GM11168 (cell line): ENCODE results near the gene TEX28.
"Not testable (repeated sequence)": the region's sequence is repeated elsewhere in the genome, so short reads cannot be mapped to it uniquely, and the experiment has no call there.

Experiments used
- in situ Hi-C: fragments of 300-500 bp; cut with MboI; formaldehyde crosslinking; loops from one replicate; pipeline ENCODE4 v1.12.0; 2022; ENCODE audit warnings: low sequenced_read_pairs; ENCODE audit not compliant: unreplicated experiment

The TEX28 gene

DNA sequence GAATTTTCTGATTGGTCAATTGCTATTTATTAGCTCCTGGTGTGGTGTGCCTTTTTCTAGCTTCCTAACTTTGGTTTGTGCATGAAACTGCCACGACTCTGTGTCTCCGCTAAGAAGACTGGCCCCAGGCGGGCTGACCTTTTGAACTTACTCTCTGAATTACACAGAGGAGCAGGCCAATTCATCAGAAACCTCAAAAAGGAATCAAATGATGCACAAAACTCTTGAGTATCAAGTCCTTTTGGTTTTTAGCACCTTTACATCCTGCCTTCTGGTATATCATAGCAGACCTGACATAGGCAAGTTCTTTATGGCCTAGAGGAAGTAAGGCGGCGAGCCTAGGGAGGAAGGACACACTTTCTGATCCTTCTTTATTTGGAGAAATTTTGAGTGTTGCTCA is 18.2 kb upstream of the TEX28 start:
- in situ Hi-C loops = loop anchor here (25.0 kb wide), 1 partner anchor 101 kb away; the partner anchor contains the start of gene OPN1MW2

DNA sequence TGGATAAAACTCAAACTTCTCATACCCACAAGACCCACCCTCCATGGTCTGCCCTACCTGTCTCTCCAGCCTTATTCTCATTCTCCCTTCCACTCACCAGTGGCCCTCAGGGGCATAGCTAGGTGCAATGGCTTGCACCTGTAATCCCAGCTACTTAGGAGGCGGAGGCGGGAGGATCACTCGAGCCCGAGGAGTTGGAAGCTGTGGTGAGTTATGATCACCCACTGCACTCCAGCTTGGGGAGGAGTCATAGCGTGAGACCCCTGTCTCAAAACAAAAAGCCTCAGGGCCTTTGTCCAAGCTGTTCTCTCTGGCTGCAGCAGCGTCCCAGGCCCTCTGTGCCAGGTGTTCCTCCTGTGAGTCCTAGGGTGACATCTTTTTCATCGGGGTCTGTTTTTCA is 17.2 kb upstream of the TEX28 start:
- in situ Hi-C loops = loop anchor here (25.0 kb wide), 1 partner anchor 100 kb away; the partner anchor contains the start of gene OPN1MW2

DNA sequence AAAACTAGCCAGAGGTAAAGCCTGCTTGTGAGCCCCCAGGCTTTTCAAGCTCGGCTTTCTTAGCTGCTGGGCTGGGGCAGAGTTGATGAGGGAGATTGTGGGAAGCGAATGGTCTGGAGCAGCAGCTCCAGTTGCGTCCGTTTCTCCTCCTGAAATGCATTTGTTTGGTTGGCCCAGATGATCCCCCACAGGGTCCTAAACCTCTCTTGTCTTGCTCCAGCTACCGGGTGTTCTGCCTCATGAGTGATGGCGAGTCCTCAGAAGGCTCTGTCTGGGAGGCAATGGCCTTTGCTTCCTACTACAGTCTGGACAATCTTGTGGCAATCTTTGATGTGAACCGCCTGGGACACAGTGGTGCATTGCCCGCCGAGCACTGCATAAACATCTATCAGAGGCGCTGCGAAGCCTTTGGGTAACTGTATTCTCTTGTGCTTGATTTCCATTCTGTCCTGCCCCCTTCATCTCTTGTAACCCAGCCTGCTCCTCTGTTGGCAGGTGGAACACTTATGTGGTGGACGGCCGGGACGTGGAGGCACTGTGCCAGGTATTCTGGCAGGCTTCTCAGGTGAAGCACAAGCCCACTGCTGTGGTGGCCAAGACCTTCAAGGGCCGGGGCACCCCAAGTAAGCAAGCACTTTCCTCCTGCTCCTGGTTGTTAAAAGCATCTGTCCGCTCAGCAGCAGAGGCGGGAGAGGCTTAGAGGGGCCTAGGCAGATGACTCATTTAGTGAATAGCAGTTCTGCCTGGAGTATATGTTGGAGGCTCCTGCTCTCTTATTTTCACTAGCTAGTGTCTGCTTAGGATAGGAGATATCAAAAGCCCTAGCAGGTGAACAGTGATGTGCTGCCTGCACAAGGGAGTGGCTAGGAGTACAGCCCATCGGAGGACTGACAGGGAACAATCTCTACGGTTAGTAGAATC is 16.0 kb upstream of the TEX28 start:
- in situ Hi-C loops = loop anchor here (25.0 kb wide), 1 partner anchor 99 kb away; the partner anchor contains the start of gene OPN1MW2

DNA sequence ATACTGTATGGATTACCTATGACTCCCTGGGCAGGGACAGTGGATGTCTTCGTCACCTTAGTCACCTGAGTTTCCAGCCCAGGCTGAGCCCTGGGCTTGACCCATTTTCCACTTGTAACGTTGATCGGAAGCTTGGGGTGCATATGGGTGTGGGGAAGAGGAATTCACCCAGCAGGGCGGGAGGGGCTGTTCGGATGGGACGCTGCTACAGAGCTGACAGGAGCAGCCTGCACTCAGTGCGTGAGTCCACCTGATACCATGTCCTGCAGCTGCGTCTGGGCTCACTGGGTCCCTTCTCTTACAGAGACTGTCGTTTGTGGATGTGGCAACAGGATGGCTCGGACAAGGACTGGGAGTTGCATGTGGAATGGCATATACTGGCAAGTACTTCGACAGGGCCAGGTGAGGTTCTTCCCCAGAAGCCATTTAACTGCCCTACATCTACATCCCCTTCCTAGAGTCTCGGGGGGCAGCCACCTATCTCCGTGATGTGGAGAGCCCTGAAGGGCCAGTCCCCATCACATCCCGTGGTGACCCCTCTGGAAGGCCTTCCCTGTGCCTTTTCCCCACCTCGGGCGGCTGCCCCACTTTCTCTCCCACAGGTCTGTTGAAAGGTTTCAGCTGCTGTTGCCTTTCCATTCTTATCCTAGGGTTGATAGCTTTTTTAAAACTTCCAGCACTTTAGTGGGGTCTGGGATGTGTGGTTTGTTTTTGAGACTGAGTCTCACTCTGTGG is 14.3 kb upstream of the TEX28 start:
- in situ Hi-C loops = loop anchor here (25.0 kb wide), 1 partner anchor 97 kb away; the partner anchor contains the start of gene OPN1MW2

DNA sequence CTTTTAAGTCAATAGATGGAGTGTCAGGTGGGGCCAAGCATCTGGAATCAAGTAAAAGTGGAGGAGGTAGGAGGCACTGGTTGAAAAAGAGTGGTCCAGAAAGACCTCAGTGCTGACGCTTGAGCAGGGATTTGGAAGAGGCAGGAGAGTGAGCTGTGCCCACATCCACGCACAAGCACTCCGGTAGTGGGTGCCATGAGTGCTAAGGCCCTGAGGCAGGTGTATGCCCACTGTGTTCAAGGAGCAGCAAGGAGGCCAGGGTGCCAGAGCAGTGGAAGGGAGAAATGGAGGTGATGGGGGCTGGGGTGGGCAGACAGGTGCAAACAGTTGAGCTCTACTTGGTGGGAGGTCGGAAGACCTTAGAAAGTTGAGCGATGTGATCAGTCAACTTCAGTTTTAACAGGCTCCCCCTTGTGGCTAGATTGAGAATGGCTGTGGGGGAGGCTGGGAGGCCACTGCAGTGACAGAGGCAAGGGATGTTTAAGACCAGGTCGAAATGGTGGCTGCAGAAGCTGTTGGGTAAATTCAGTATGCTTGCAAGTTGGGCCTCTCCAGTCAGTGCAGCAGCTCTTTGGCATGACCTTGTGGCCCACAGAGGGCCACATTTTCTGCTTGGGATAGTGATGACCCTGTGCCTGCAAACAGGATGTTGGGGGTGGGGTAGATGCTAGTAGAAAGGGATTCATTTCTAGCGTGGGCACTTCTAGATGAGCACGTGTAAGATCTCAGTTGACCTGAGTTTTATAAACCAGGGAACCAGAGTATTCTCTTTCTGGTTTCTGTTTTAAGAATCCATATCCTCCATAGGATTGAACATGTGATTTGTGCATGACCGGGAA is 13.4 kb upstream of the TEX28 start:
- in situ Hi-C loops = loop anchor here (25.0 kb wide), 1 partner anchor 96 kb away; the partner anchor contains the start of gene OPN1MW2

DNA sequence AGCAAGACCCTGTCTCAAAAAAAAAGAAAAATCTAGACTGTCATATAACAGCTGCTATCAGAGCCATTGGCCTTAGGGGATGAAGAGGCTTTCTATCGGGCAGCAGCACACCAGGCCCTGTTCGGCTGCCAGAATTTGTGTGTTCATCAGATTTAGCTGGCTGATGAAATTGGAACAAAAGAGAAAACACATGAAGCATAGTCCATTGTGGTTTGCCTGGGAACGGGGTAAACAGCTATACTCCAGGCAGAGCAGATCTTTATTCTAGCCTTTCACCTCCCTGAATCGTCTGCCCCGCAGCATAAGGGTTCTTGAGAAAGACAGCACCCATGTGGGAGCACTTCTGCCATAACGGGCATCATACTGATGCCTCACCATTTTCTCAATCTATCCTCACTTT is 12.3 kb upstream of the TEX28 start:
- in situ Hi-C loops = loop anchor here (25.0 kb wide), 1 partner anchor 95 kb away; the partner anchor contains the start of gene OPN1MW2

DNA sequence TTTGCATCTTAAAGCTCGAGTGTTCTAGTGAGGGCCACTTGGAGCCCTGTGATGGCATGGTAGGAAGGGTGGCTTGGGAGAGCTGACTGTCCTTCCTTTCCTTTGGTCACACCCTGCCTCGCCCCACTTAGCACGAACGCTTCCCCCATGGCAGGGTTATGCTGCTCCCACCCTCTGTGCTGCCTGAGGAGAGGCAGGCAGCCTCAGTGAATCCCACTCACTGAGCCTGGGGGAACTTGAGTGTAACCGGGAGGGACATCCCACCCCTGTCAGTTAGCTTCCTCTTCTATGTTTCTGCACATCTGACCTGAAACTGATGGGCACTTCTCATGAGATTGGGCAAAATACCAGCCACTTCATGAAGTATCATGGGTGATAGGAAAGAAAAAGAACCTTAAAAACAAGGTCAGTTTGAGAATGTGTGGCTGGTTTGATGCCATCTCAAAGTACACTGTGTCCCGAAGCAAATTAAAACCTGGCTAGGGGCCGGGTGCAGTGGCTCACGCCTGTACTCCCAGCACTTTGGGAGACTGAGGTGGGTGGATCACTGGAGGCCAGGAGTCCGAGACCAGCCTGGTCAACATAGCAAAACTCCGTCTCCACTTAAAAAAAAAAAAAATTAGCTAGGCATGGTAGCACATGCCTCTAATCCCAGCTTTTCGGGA is 10.7 kb upstream of the TEX28 start:
- in situ Hi-C loops = loop anchor here (25.0 kb wide), 1 partner anchor 93 kb away; the partner anchor contains the start of gene OPN1MW2

DNA sequence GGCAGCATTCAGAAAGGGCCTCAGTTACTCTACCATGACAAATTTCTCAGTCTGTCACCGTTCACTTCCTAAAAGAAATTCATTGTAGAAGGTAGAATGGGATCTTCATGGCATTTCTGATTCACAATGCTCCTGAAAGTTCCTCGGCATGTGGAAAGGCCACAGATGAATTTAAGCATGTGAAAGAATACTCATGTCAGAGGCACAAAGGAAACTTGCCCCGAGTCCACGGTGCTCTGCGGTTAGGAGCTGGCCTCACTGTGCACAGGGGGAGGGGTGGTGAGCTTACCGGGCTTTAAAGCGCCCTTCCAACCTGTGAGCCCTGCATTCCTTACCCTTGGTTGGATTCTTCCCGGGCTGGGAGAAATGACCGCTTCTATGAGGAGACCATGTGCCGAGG is 9.9 kb upstream of the TEX28 start:
- in situ Hi-C loops = loop anchor here (25.0 kb wide), 1 partner anchor 93 kb away; the partner anchor contains the start of gene OPN1MW2

DNA sequence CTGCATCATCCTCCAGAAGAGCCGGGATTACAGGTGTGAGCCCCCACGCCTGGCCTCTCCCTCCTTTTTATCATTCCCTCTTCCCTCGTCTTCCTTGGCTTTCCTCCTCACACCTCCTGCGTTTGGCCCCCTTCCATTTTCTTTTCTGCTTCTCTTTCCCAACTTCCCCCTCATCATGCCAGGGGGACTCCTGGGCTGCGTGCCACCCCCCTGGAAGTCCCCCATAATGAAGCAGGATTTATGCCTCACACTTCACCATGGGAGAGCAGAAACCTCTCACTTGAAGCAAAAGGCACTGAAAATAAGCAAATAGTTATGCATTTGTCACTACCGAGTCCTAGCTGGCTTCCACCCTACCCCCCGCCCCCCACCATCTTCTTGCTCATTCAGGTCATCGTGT is 8.6 kb upstream of the TEX28 start:
- in situ Hi-C loops = loop anchor here (25.0 kb wide), 1 partner anchor 91 kb away; the partner anchor contains the start of gene OPN1MW2

DNA sequence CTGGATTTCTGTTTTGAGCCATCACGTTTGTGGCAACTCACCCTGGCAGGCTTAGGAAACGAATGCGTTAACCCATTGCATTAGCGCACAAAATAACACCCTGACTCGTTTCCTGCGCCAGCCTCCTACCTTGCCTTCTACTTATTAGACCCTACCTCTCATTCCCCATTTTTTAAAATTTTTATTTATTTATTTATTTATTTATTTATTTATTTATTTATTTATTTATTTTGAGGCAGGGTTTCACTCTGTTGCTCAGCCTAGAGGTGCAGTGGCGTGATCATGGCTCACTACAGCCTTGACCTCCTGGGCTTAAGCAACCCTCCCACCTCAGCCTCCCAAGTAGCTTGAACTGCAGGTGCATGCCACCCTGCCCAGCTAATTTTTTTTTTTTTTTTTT is 8.1 kb upstream of the TEX28 start:
- in situ Hi-C loops = loop anchor here (25.0 kb wide), 1 partner anchor 91 kb away; the partner anchor contains the start of gene OPN1MW2

DNA sequence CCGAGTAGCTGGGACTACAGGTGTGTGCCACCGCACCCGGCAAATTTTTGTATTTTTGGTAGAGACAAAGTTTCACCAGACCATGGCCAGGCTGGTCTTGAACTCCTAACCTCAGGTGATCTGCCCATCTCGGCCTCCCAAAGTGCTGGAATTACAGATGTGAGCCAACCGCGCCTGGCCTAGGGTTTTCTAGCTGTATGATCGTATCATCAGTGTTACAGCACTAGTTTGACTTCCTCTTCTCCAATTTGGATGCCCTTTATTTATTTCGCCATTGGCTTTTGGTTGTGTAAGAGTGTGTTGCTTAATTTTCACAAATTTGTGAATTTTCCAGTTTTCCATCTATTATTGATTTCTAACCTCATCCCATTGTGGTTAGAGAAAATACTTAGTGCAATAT is 5.9 kb upstream of the TEX28 start:
- in situ Hi-C loops = loop anchor here (25.0 kb wide), 1 partner anchor 89 kb away; the partner anchor contains the start of gene OPN1MW2

DNA sequence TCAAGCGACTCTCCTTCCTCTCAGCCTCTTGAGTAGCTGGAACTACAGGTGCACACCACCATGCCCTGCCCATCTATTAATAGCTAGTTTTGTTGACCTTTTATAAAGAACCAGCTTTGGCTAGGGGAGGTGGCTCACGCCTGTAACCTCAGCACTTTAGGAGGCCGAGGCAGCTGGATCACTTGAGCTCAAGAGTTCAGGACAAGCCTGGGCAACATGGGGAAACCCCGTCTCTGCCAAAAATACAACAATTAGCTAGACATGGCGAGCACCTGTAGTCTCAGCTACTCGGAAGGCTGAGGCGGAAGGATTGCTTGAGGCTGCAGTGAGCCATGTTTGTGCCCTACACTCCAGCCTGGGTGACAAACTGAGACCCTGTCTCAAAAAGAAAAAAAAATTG is 3.4 kb upstream of the TEX28 start:
- in situ Hi-C loops = no loop called here

DNA sequence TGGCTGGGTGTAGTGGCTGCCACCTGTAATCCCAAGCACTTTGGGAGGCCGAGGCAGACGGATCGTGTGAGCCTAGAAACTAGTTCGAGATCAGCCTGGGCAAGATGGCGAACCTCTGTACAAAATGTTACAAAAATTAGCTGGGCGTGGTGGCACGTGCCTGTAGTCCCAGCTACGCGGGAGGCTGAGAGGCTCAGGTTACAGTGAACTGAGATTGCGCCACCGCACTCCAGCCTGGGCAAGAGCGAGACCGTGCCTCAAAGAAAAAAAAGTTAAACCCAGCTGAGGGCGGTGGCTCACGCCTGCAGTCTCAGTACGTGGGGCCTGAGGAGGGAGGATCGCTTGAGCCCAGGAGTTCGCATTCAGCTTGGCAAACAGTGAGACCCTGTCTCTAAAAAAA is 1.8 kb upstream of the TEX28 start:
- in situ Hi-C loops = no loop called here

DNA sequence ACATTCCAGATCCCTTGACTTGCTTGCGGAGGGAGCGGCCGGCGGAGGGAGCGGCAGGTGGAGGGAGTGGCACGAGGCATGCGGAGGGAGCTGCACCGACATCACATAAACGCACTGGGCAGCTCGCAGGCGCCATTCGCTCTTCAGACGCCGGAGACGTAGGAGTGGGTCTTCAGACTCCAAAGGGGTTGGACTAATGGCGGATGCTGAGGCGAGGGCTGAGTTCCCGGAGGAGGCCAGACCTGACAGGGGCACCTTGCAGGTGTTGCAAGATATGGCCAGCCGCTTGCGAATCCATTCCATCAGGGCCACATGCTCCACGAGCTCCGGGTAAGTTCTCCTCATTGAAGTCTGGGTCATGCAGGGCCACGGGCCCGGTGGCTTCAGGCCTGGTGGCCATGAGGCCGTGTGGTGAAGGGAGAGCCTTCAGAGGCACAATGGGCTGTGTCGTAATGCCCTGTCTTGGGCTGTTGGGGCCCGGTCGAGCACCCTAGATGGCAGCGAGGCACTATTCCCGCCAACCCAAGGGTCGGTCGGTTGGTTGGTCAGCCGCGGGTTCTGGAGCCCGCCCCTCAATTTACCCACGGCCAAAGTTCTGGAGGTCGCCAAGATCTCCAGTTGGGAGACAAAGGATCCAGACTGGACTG is 863 bp upstream of the TEX28 start, which contains the start of gene TKTL1:
TKTL1 (plus strand) TSS at position 132 of the 647 bp plus-strand sequence; CDS start at position 197, 65 bp downstream.
- in situ Hi-C loops = no loop called here

DNA sequence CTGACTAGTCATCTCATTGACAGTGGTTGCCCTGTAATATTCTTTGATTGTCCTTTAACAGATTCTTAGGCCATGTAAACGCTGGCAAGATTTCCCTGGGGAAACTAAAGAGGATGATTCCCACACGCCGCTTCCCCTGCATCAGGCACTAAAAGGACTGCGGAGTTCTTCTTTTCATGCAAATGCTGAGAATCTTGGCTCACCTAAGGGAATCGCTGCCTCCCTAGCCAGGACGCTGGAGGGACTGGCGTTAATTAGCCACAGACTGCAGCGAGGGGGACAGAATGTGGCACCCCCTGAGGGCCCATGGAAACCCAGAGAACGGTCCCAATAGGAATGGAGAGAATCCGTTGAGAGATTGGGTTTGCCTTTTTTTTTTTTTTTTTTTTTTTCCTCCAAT is 8.5 kb downstream of the TEX28 start:
- in situ Hi-C loops = not testable (repeated sequence)

DNA sequence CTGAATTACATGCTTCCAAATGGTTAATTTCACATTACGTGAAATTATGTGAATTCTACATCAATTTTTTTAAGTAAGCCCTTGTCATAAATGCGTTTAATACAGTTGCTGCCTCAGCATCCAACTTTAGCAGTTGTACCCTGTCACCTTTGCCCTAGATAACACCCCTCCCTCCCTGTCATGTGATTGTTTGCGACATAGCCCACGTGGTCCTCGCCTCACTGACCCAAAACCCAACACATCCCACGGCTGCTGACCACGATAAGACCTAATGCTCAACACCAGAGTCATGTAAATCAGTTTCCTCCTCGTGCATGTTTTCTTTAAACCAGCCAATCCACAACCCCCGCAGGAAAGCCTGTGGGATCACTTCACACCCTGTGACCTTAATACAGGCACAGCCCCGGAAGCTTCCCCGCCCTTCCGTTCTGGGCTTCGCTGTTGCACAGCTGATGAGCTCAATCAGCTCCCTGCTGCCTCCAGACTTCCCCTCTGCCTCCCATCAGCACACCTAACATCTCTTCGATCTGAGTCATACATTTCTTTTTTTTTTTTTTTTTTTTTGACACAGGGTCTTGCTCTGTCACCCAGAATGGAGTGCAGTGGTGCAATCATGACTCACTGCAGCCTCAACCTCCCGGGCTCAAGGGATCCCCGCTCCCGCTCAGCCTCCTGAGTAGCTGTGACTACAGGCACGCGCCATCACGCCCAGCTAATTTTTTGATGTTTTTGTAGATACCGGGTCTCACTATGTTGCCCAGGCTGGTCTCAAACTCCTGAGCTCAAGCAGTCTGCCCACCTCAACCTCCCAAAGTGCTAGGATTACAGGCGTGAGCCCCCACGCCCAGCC is 10.2 kb downstream of the TEX28 start:
- in situ Hi-C loops = not testable (repeated sequence)

DNA sequence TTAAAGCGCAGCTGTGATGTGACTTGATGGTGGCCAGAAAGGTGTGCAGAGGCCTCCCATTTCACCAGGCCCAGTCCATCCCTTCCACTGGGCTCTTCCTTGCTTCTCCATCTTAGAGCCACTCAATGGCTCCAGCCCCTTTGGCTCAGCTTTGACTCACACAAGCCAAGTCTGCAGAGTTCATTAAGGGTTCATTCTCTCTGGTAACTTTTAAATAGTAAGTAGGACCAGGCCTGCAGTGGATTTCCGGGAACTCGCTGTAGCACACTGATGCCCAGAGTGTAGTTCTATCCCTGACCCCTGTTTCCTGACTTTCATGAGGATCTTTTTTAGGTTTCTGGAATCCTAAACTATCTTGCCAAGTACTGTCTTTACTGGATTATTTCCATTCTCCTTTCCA is 25.7 kb downstream of the TEX28 start:
- in situ Hi-C loops = not testable (repeated sequence)

DNA sequence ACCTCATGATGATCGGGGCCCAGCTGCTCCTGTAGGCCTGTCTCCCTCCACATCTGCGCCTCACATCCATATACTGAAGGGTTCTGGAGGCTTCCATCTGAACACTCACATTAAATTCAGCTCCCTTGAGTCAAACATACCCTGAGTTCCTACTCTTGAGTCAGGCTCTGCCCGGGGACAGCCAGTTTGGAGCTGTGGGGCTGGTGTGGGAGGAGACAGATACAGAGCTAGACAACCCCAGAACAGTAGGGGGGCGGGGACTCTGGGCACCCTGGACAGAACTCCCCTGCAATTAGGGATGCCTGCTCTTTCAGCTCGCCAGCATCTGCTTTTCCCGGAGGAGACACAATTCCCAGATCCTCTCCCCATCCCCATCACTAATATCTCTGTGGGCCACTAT is 31.9 kb downstream of the TEX28 start:
- in situ Hi-C loops = not testable (repeated sequence)
